CD14-positive monocyte (primary cell): Measurements from ENCODE around the gene NAP1L1. TPM values are rescaled to one million over a fixed set of nuclear protein-coding genes. Genes with fewer than 3 reads are reported as not detected.

Experiments
- DNase-seq, 3 donors: peaks; one replicate each; pipeline ENCODE4 v3.0.0-alpha.2; 2011 to 2022
- H2AFZ ChIP-seq: 2 replicates; pipeline ENCODE4 v1.6.0; 2012; ENCODE audit warnings: mild to moderate bottlenecking, low read depth, low read length, inconsistent platforms; ENCODE audit not compliant: insufficient read depth, poor library complexity, severe bottlenecking
- H3K27ac ChIP-seq, 2 donors: 1 replicate in 1 of 2; 2 replicates in 1 of 2; pipeline ENCODE4 v1.5.1; 2012 to 2013; ENCODE audit warnings: low read length in 2 of 2, control low read depth in 1 of 2, inconsistent platforms in 1 of 2, low read depth in 1 of 2, mild to moderate bottlenecking in 1 of 2
- H3K27me3 ChIP-seq, 2 donors: one replicate each; pipeline versions ENCODE4 v1.6.0 to v1.6.1; 2011 to 2013; ENCODE audit warnings: low read length in 2 of 2; ENCODE audit not compliant: control insufficient read depth in 2 of 2, insufficient read depth in 2 of 2
- H3K36me3 ChIP-seq, 2 donors: replicated peaks in 1 of 2; 1 replicate in 1 of 2; 2 replicates in 1 of 2; pipeline versions ENCODE4 v1.5.1 to v1.6.1; 2012 to 2013; ENCODE audit warnings: low read length in 2 of 2, control low read depth in 1 of 2, inconsistent platforms in 1 of 2, mild to moderate bottlenecking in 1 of 2; ENCODE audit not compliant: insufficient read depth in 2 of 2, control insufficient read depth in 1 of 2
- H3K4me1 ChIP-seq, 2 donors: 1 replicate in 1 of 2; 2 replicates in 1 of 2; pipeline versions ENCODE4 v1.5.1 to v1.6.1; 2012 to 2013; ENCODE audit warnings: low read length in 2 of 2, control low read depth in 1 of 2, inconsistent platforms in 1 of 2, mild to moderate bottlenecking in 1 of 2, moderate library complexity in 1 of 2; ENCODE audit not compliant: insufficient read depth in 2 of 2, control insufficient read depth in 1 of 2
- H3K4me2 ChIP-seq: replicated peaks from 2 replicates; pipeline ENCODE3; 2012; ENCODE audit warnings: low read length, moderate library complexity, mild to moderate bottlenecking; ENCODE audit not compliant: poor library complexity, severe bottlenecking; ENCODE audit errors: extremely low read depth
- H3K4me3 ChIP-seq, 3 experiments: fragments of 200-600 bp in 1 of 3; sonication (generic) in 1 of 3; replicated peaks in 1 of 3; 1 replicate in 2 of 3; 2 replicates in 1 of 3; pipeline ENCODE4 v1.5.1; 2011 to 2013; ENCODE audit warnings: low read length in 3 of 3, mild to moderate bottlenecking in 3 of 3, control low read depth in 2 of 3, low read depth in 2 of 3, inconsistent platforms in 1 of 3, moderate library complexity in 1 of 3
- H3K79me2 ChIP-seq: 2 replicates; pipeline ENCODE4 v1.6.0; 2012; ENCODE audit warnings: mild to moderate bottlenecking, control low read depth, inconsistent platforms, low read length, moderate library complexity; ENCODE audit not compliant: insufficient read depth
- H3K9ac ChIP-seq: 2 replicates; pipeline ENCODE4 v1.6.0; 2017; ENCODE audit warnings: low read length, mild to moderate bottlenecking; ENCODE audit not compliant: insufficient read depth, poor library complexity, severe bottlenecking
- H3K9me3 ChIP-seq, 2 donors: replicated peaks in 1 of 2; 1 replicate in 1 of 2; 2 replicates in 1 of 2; pipeline versions ENCODE4 v1.5.1 to v1.6.1; 2012 to 2013; ENCODE audit warnings: low read length in 2 of 2, control low read depth in 1 of 2; ENCODE audit not compliant: control insufficient read depth in 1 of 2, insufficient read depth in 1 of 2
- H4K20me1 ChIP-seq: 2 replicates; pipeline ENCODE4 v1.6.0; 2012; ENCODE audit warnings: mild to moderate bottlenecking, low read length, control low read depth, moderate library complexity; ENCODE audit not compliant: insufficient read depth
- H3K27ac Mint-ChIP-seq, 7 donors: one replicate each; pipeline ENCODE4 v1.8.0; 2020; ENCODE audit warnings: mild to moderate bottlenecking in 7 of 7, mixed read lengths in 7 of 7, moderate library complexity in 6 of 7, inconsistent platforms in 2 of 7
- H3K27me3 Mint-ChIP-seq, 3 donors: one replicate each; pipeline ENCODE4 v1.8.0; 2021 to 2022; ENCODE audit warnings: low read depth in 3 of 3, mild to moderate bottlenecking in 3 of 3, mixed read lengths in 3 of 3, moderate library complexity in 3 of 3, inconsistent platforms in 1 of 3
- H3K36me3 Mint-ChIP-seq, 2 donors: one replicate each; pipeline ENCODE4 v1.8.0; 2020; ENCODE audit warnings: mixed read lengths in 2 of 2, inconsistent platforms in 1 of 2, mild to moderate bottlenecking in 1 of 2
- H3K4me1 Mint-ChIP-seq: one replicate; pipeline ENCODE4 v1.8.0; 2020; ENCODE audit warnings: mild to moderate bottlenecking, mixed read lengths
- H3K4me3 Mint-ChIP-seq, 2 donors: one replicate each; pipeline ENCODE4 v1.8.0; 2020; ENCODE audit warnings: mild to moderate bottlenecking in 2 of 2, mixed read lengths in 2 of 2, moderate library complexity in 1 of 2
- H3K9me3 Mint-ChIP-seq, 7 donors: one replicate each; pipeline ENCODE4 v1.8.0; 2020 to 2022; ENCODE audit warnings: mixed read lengths in 7 of 7, mild to moderate bottlenecking in 6 of 7, moderate library complexity in 6 of 7, inconsistent platforms in 2 of 7
- WGBS: methylation state at CpG from one replicate; pipeline ENCODE4 v1.1.5; 2013; ENCODE audit warnings: missing lambda C conversion rate; ENCODE audit not compliant: insufficient coverage; 5-methylcytosine and 5-hydroxymethylcytosine counted together
- intact Hi-C, 2 donors: fragments of 100-400 bp; cut with micrococcal nuclease; formaldehyde crosslinking; loops; one replicate each; pipeline versions ENCODE4 v1.15.0 to v1.15.1; 2023
- polyA plus RNA-seq, 3 donors: library from polyadenylated mRNA; depleted of rRNA in 1 of 3; unstranded in 2 of 3; stranded (reverse) in 1 of 3; fragments of 300-500 nt in 2 of 3; fragments of >200 nt in 1 of 3; fragmentation: Illumina TruSeq in 2 of 3; gene quantifications; 1 replicate in 2 of 3; 2 replicates in 1 of 3; pipeline ENCODE4 v1.2.3, GENCODE V29; 2012 to 2021
- TF ChIP-seq, protein P1 (sequence below): fragments of 200-600 bp; IDR thresholded peaks from one replicate; pipeline ENCODE4 v1.8.0; 2022; ENCODE audit warnings: antibody characterized with exemption, mild to moderate bottlenecking

NAP1L1 gene
- polyA plus RNA-seq, 3 donors, result 98.3 to 164 (median 111) TPM

DNA sequence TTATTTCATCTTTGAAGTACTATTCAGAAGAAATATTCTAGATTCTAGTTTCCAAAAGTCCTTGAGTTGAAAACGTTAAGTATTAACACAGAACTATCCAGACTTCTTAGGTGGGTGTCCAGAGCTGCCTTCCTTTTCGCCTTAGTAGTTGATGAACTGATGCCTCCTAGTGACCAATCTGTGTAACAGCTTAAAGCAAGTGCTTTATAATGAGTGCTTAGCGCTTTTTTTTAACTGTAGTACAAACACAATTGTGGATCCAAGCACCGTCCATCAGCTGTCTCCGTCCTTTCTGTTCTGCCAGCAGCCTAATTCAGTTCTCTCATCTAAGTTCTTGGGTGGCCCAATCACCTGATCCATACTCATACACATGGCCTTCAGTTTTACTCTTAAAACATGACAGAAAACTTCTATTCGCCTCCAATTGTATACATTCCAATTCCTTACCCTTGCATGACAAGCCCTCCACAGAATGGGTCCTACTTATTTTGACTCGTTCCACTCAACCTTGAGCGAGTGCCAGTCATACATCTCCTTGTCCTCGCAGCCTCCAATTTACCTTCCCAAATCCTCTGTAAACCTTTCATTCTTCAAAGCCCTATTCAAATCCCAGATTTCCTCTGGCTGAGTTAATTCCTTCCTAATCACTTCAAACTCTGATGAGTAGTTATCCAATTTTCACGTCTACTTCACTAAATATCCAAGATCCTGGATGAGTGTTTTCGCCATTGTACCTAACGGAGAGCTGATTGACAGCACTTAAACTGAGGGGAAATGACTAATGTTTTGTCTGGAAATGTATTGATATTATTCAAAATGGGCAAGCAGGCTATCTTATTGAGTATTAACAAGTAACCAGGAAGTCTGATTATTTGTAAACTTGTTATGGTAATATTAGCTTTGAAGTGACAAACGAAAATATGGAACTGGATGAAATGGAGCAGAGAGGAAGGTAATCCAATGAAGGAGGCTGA, 47.1 kb downstream of the NAP1L1 start:
- Histone ChIP-seq H3K36me3 (no peaks in the 10 kb centered on the region), H3K79me2 (no peaks in the 10 kb centered on the region), H3K9ac (no peak overlapping the region), H3K4me1 (peaks cover 5 to 6% of the 10 kb centered on the region in 2 donors), H4K20me1 (no peaks in the 10 kb centered on the region), H3K27me3 (peaks cover 12 to 22% of the 10 kb centered on the region in 2 donors), H3K9me3 (no peaks in the 10 kb centered on the region), H2AFZ (no peak overlapping the region), H3K4me2 (no peak overlapping the region), H3K27ac (no peak overlapping the region), H3K4me3 (no peak overlapping the region)
- intact Hi-C loops, result loop anchor here (5.0 to 10.0 kb wide), 3 partner anchors 83 to 553 kb away; partner anchors contain the start of gene GLIPR1 (in 1 of the 2)
- peak; percentile 61 to 77 (median 74) for DNase-seq
- WGBS, result 30% methylated on average over 8 of the region's 13 CpGs
- H3K4me1 Mint-ChIP-seq, result peaks cover 8% of the 10 kb centered on the region
- H3K27me3 Mint-ChIP-seq, result peaks cover 15 to 21% (median 21%) of the 10 kb centered on the region in 3 donors
- peak overlapping the region in 1 of 7 donors; percentile 20 for H3K27ac Mint-ChIP-seq
- H3K9me3 Mint-ChIP-seq, result peaks cover 0 to 2% (median 0%) of the 10 kb centered on the region in 7 donors
- H3K36me3 Mint-ChIP-seq, result peaks cover 3% of the 10 kb centered on the region in 2 donors
- H3K4me3 Mint-ChIP-seq, result no peak overlapping the region
- TF ChIP-seq, protein P1, sequence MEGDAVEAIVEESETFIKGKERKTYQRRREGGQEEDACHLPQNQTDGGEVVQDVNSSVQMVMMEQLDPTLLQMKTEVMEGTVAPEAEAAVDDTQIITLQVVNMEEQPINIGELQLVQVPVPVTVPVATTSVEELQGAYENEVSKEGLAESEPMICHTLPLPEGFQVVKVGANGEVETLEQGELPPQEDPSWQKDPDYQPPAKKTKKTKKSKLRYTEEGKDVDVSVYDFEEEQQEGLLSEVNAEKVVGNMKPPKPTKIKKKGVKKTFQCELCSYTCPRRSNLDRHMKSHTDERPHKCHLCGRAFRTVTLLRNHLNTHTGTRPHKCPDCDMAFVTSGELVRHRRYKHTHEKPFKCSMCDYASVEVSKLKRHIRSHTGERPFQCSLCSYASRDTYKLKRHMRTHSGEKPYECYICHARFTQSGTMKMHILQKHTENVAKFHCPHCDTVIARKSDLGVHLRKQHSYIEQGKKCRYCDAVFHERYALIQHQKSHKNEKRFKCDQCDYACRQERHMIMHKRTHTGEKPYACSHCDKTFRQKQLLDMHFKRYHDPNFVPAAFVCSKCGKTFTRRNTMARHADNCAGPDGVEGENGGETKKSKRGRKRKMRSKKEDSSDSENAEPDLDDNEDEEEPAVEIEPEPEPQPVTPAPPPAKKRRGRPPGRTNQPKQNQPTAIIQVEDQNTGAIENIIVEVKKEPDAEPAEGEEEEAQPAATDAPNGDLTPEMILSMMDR, result peak; percentile 83

DNA sequence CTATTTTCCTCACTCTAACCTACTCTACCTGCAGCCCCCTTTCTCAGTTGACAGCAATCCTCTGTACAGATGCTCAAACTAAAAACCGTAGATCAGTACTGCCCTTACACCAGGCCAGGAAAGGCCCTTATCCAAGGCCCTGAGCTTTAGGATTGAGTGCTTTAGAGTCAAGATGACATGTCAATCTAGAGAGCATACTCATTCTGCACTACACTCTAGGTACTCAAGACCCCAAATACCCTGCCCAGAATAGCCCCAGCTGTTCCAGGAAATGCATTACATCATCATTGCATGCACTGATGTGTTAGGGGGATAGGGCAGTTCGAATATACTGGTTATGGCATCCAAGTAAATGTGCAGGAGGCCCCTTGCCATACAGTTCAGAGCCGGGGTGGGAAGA, 49.4 kb downstream of the NAP1L1 start:
- Histone ChIP-seq H3K9ac (no peak overlapping the region), H3K9me3 (peaks cover 0 to 4% of the 10 kb centered on the region in 2 donors), H3K4me1 (peaks cover 23 to 26% of the 10 kb centered on the region in 2 donors), H2AFZ (no peak overlapping the region), H3K27ac (no peak overlapping the region), H3K27me3 (peaks cover 19 to 43% of the 10 kb centered on the region in 2 donors), H3K4me3 (no peak overlapping the region), H3K4me2 (no peak overlapping the region), H4K20me1 (peaks cover 4% of the 10 kb centered on the region), H3K36me3 (no peaks in the 10 kb centered on the region), H3K79me2 (no peaks in the 10 kb centered on the region)
- H3K36me3 Mint-ChIP-seq, result peaks cover 8 to 11% of the 10 kb centered on the region in 2 donors
- H3K9me3 Mint-ChIP-seq, result peaks cover 0 to 11% (median 7%) of the 10 kb centered on the region in 7 donors
- peaks cover 34 to 45% (median 41%) of the 10 kb centered on the region in 3 donors for H3K27me3 Mint-ChIP-seq
- peak overlapping the region in 1 of 2 donors; percentile 36 for H3K4me3 Mint-ChIP-seq
- peaks cover 20% of the 10 kb centered on the region for H3K4me1 Mint-ChIP-seq
- TF ChIP-seq, protein P1, result no peak
- no peak overlapping the region for H3K27ac Mint-ChIP-seq
- intact Hi-C loops, result loop anchor here (5.0 to 10.0 kb wide), 3 partner anchors 80 to 550 kb away; partner anchors contain the start of gene GLIPR1 (in 1 of the 2)
- no peak for DNase-seq
- WGBS, result 100% methylated on average over 1 of the region's 3 CpGs
